NCI-H446 treated with DMSO at 0.1 percent for 48 hours (cell line): ENCODE results near the gene DBR1.

Experiments
- DNase-seq: peaks from one replicate; lab custom pipeline; 2025; lab: John Stamatoyannopoulos, UW

The DBR1 gene

DNA sequence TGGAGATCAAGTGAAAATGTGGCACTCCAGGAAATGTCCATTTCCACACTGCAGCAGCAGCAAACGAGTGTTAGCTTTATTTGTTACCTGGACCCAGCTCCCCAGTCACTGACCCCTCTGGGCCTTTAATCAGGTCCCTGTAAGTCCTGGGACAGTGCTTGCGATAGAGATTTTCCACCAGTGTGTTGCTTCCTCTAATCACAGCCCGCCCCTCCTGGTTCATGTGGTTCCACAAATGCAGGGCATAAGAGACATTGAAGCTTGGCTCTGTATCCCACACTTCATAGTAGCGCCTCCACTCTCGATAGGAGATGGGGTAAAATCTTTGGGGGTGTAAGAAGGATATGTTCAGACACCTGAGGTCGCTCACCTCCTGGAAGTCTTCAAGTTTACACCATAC lies 50.5 kb downstream of the DBR1 start:
- no peak for DNase-seq

DNA sequence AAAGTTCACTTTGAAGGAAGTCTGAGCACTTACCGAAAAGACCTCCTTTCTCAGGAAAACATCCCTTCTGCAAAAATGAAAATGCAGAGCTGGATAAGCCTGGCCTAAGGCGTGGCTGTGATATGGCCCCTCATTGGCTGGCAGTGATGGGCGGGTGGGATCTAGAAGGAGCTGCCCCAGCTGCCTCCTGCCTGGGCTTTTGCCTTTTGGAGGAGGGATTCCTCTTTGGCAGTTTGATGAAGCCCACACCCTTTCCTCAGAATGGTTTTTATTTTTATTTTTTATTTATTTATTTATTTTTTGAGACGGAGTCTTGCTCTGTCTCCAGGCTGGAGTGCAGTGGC lies 55.3 kb downstream of the DBR1 start:
- no peak for DNase-seq

DNA sequence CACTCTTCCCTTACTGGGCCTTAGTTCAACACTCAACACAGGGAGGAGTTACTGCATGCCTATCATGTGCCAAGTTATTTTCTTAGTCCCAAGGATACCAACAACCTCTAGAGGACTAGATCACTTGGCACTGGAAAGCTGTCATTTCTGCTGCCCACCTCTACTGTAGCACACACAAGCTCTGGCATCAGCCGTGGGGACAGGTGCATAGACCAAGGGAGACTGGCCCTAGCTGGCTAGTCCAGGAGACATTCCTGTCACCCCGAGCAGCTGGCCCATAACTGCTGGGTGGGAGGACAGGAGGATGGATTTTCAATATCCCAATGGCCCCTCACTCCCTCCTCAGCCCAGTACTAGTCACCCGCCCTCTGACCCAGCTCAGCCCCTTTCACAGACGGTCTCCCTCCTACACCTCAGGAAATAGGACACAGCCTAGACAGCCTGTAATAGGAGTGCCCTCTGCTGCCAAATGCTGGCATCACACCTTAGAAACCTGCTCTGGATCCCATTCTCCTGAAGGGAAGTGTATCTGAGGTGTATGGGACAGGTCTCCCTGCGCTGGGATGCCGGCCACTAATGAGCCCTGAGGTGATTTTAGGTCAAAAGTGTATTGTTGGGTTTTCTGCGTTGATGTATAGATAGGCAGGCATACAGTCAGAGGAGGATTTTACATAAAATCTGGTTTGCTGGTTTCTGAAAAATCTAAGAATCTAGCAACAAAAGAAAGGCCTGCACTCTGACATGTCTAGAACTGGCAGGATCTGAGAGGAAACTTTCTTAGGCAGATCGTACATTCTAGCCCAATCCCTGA lies 55.9 kb downstream of the DBR1 start:
- DNase-seq: peak; percentile 48

DNA sequence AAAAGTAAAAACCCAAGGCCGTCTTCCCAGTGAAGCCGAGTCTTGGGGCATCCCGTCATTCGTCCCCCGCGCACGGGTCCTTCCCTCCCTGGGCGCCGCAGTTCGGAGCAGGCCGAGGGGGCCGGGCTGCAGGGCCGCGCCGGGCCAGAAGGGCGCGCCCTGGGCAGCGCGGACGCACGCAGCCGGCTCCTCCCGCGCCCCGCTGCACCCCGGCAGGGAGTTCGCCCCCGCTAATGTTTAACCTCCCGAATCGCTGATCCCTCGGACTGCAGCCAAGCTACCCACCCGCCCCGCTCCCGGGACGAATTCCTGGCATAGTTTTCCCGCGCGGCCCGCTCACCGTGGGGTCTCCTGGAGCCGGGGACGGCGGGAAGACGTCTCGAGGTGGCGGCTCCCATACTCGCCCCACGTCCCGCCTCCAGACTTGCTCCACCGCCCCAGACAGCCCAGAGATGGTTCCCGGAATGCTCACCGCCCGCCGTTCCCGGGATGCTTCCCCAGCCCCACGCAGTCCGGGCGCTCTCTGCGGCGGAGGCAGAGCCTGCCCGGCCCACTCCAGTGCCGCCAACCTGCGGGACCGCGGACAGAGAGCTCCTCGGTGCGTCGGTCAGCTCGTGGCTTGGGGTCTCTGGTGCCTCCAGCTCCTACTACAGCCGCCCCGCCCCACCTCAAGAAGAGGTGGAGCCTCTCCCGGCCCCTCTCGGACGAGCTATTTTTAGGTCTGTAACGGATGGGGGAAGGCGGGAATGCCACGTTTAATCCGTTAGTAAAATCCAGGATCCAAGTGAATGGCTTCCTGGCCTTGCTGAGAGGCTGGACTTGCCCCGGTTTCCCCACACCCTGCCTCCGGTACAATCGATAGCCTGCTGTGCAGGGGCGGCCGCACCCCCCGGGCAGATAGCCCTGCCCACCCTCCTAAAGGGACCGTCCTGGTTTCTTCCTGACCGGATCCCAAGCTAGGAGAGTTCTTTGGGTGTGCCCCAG lies 59.4 kb downstream of the DBR1 start, which contains the start of gene DZIP1L:
Gene DZIP1L (minus strand): TSS at position 621 of the 984 bp plus-strand sequence. CDS start 11,637 bp downstream, outside the sequence.
- DNase-seq: peak; percentile 43

DNA sequence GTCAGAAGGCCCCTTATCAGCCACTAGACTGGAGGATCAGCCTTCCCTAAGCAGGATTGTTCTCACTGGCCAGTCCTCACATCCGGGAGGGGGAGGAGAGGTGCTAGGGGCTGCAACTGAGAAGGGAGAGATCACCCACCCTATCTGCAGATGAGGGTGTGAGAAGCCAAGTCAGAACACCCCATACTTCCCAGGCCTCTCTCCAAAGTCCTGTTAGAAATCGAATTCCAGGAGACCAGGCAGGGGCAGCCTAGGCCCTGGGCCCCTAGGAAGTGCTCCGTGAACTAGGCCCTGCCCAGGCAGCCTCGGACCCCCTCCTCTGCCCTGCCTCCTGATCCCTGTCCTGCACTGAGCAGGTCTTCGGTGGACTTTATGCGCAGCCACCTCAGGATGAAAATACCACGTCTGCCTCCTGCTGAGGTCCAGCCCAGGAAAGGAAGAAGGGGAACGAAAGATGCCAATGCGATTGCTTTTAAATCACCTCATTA lies 60.2 kb downstream of the DBR1 start:
- DNase-seq: no peak

DNA sequence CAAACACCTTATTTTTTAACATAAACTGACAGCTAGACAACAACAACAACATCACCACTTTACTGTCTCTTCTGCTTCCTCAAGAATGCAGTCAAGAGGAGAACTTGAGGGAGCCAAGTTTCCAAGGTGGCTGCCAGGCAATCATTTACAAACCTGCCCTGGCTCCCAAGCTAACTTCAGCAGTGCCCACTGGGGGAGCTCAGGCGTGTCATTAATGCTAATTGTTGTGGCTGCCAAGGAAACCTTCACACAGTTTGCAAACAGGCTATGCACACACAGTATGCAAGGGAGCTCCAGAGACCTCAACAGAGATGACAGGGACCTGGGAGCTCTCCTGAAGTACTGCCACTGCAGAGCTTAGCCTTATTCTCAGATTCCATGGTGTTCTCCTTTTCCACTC lies 61.4 kb downstream of the DBR1 start:
- DNase-seq: no peak

DNA sequence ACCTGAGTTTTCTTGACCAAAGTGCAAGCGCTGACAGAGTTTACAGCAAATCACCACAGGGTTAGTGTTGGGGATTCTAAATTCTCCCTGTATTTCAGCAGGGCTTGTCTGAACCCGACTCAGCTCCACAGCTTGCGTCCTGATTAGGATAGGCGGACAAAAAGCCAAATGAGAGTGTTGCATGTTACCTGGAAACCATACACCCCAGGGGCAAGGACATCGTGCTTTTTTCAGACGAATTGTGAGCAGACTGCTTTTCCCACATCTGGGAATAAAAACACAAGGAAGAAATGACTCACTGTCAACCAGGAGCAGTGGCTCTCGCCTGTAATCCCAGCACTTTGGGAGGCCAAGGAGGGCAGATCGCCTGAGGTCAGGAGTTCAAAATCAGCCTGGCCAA lies 62.4 kb downstream of the DBR1 start:
- DNase-seq: no peak
